ENCODE data around the gene OR4K17. TPM values are rescaled to one million over a fixed set of nuclear protein-coding genes. Genes with fewer than 3 reads are reported as not detected.

OR4K17 gene
- total and polyA plus RNA-seq, 12 donors, result not detected

DNA sequence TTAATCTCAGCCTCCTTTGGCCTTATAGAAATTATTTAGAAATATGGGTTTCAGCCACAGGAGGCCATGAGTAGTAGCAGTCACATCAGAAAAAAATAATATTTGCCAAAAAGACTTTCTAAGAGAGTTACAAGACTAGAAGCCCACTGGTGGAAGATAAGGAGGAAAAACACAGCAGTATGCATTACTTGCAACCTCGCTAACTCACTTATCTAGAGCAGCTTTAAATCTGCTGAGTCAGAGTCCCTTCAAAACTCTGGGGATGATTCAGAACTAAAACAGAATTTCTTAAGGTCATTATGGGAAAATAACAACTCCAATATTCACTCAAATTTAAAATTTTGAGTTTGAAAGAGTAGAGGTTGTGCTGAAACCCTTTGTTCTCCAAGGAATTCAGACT is 6.2 kb downstream of the OR4K17 start:
- Histone ChIP-seq H3K9me3 (peaks cover 0 to 52% (median 14%) of the 10 kb centered on the region in 11 donors), H3K36me3 (no peaks in the 10 kb centered on the region), H3K27me3 (no peaks in the 10 kb centered on the region), H3K27ac (no peak overlapping the region), H3K4me3 (no peak overlapping the region), H3K4me1 (no peaks in the 10 kb centered on the region)
- intact Hi-C loops (cut with DNase I), result no loop called here
- TF ChIP-seq, protein P1, sequence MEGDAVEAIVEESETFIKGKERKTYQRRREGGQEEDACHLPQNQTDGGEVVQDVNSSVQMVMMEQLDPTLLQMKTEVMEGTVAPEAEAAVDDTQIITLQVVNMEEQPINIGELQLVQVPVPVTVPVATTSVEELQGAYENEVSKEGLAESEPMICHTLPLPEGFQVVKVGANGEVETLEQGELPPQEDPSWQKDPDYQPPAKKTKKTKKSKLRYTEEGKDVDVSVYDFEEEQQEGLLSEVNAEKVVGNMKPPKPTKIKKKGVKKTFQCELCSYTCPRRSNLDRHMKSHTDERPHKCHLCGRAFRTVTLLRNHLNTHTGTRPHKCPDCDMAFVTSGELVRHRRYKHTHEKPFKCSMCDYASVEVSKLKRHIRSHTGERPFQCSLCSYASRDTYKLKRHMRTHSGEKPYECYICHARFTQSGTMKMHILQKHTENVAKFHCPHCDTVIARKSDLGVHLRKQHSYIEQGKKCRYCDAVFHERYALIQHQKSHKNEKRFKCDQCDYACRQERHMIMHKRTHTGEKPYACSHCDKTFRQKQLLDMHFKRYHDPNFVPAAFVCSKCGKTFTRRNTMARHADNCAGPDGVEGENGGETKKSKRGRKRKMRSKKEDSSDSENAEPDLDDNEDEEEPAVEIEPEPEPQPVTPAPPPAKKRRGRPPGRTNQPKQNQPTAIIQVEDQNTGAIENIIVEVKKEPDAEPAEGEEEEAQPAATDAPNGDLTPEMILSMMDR (IDR thresholded peaks at IDR 0.05), result no peak
- no peak for ATAC-seq
- DNase-seq, result no peak
- 38 to 50% methylated on average over 1 of the region's 1 CpG for WGBS, 2 donors

DNA sequence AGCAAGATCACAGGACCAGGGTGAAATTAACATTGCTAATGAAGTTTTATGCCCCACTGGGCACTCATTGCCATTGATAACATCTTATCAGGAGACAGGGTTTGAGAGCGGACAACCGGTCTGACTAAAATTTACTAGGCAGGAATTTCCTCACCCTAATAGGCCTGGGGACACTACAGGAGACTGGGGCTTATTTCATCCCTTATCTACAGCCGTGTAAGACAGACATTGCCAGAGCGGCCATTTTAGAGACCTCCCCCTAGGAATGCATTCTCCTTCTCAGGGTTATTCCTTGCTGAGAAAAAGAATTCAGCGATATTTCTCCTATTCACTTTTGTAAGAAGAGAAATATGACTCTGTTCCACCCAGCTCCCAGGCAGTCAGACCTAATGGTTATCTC is 8.3 kb downstream of the OR4K17 start:
- Histone ChIP-seq H3K27ac (no peak overlapping the region), H3K36me3 (no peaks in the 10 kb centered on the region), H3K9me3 (peaks cover 0 to 56% (median 14%) of the 10 kb centered on the region in 11 donors), H3K4me3 (no peak overlapping the region), H3K4me1 (no peaks in the 10 kb centered on the region), H3K27me3 (no peaks in the 10 kb centered on the region)
- DNase-seq (no peak), ATAC-seq (no peak)
- WGBS, 2 donors, result 70 to 82% methylated on average over 5 of the region's 5 CpGs
- TF ChIP-seq, protein P1 (IDR thresholded peaks at IDR 0.05), result no peak
- intact Hi-C loops (cut with DNase I), result no loop called here

DNA sequence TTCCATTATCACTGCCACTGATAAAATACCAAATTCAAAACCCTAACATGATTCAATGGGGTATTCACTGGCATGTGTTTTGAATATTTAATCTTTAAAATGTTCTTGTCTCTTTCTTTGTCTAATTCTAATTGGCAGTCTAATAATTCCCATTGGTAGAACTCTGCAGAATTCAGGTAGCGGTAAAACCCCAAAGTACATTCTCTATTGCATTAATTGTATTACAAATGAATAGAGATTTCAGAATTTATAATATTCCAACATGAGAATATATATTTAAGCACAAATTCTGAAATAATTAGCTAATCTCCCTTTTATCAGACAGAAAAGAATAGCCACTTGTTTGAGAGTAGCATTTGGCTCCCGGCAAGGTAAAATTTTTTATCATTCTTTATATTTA is 28.0 kb downstream of the OR4K17 start, which contains the start of gene OR4N5:
Gene OR4N5 (plus strand): TSS at position 301 of the 400 bp plus-strand sequence. CDS start 4,916 bp downstream, outside the sequence.
- H3K4me1 ChIP-seq, result no peaks in the 10 kb centered on the region
- intact Hi-C loops (cut with DNase I), result no loop called here
- no peaks in the 10 kb centered on the region for H3K9me3 ChIP-seq
- TF ChIP-seq, protein P1 (IDR thresholded peaks at IDR 0.05), result no peak
- no peak within 1 kb of the TSS for H3K27ac ChIP-seq
- ATAC-seq, result no peak
- 84 to 85% methylated on average over 2 of the region's 2 CpGs for WGBS, 2 donors
- H3K36me3 ChIP-seq, result no peaks in the 10 kb centered on the region
- H3K4me3 ChIP-seq, result no peak within 1 kb of the TSS
- DNase-seq, result no peak
- H3K27me3 ChIP-seq, result no peaks in the 10 kb centered on the region

DNA sequence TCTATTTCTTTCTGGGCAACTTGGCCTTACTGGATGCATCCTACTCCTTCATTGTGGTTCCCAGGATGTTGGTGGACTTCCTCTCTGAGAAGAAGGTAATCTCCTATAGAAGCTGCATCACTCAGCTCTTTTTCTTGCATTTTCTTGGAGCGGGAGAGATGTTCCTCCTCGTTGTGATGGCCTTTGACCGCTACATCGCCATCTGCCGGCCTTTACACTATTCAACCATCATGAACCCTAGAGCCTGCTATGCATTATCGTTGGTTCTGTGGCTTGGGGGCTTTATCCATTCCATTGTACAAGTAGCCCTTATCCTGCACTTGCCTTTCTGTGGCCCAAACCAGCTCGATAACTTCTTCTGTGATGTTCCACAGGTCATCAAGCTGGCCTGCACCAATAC is 33.4 kb downstream of the OR4K17 start:
- DNase-seq, result no peak
- intact Hi-C loops (cut with DNase I), result no loop called here
- Histone ChIP-seq H3K36me3 (no peaks in the 10 kb centered on the region), H3K9me3 (no peaks in the 10 kb centered on the region), H3K27me3 (no peaks in the 10 kb centered on the region), H3K4me3 (no peak overlapping the region), H3K27ac (no peak overlapping the region), H3K4me1 (no peaks in the 10 kb centered on the region)
- ATAC-seq, result no peak
- 18 to 24% methylated on average over 7 of the region's 7 CpGs for WGBS, 2 donors
- TF ChIP-seq, protein P1 (IDR thresholded peaks at IDR 0.05), result no peak

All from heart right ventricle (tissue), 16 donors.